ENCODE data around the gene C1GALT1.
A peak's percentile ranks its signal among the peaks of the same experiment; 100 is the strongest.

C1GALT1 gene

GRCh38 chr7:7203813-7204575, 21.6 kb downstream of the C1GALT1 start:
- peaks cover 86% of the 10 kb centered on the region for H3K4me1 Mint-ChIP-seq (ENCODE audit: low read depth)
- no peaks in the 10 kb centered on the region for H3K27me3 Mint-ChIP-seq
- peaks cover 13% of the 10 kb centered on the region for H3K36me3 Mint-ChIP-seq
- H3K27ac Mint-ChIP-seq: peak overlapping the region; percentile 30
- H3K9me3 Mint-ChIP-seq (ENCODE audit: low read depth): peaks cover 3% of the 10 kb centered on the region
- H3K4me3 Mint-ChIP-seq: peak overlapping the region; percentile 46

GRCh38 chr7:7207876-7208275, 25.5 kb downstream of the C1GALT1 start:
- peaks cover 76% of the 10 kb centered on the region for H3K4me1 Mint-ChIP-seq (ENCODE audit: low read depth)
- H3K36me3 Mint-ChIP-seq: peaks cover 30% of the 10 kb centered on the region
- H3K9me3 Mint-ChIP-seq (ENCODE audit: low read depth): peaks cover 3% of the 10 kb centered on the region
- no peak overlapping the region for H3K4me3 Mint-ChIP-seq
- no peaks in the 10 kb centered on the region for H3K27me3 Mint-ChIP-seq
- H3K27ac Mint-ChIP-seq: no peak overlapping the region

- H3K9me3 Mint-ChIP-seq (ENCODE audit: low read depth): peaks cover 3% of the 10 kb centered on the region
- no peak overlapping the region for H3K4me3 Mint-ChIP-seq
- H3K4me1 Mint-ChIP-seq (ENCODE audit: low read depth): peaks cover 69% of the 10 kb centered on the region
These were observed 26.2 kb downstream of the C1GALT1 start for GRCh38 chr7:7208520-7208919.

GRCh38 chr7:7209412-7210050, 27.2 kb downstream of the C1GALT1 start:
- Mint-ChIP-seq H3K36me3 (peaks cover 30% of the 10 kb centered on the region), H3K4me1 (ENCODE audit: low read depth) (peaks cover 65% of the 10 kb centered on the region), H3K27ac (no peak overlapping the region), H3K9me3 (ENCODE audit: low read depth) (peaks cover 3% of the 10 kb centered on the region), H3K4me3 (no peak overlapping the region), H3K27me3 (no peaks in the 10 kb centered on the region)

More at GRCh38 chr7:7208520-7208919, 26.2 kb downstream of the C1GALT1 start:
- Mint-ChIP-seq H3K27ac (no peak overlapping the region), H3K36me3 (peaks cover 30% of the 10 kb centered on the region), H3K27me3 (no peaks in the 10 kb centered on the region)

GRCh38 chr7:7210475-7211237, 28.3 kb downstream of the C1GALT1 start:
- peaks cover 3% of the 10 kb centered on the region for H3K9me3 Mint-ChIP-seq (ENCODE audit: low read depth)

GRCh38 chr7:7212612-7213011, 30.3 kb downstream of the C1GALT1 start:
- H3K27ac Mint-ChIP-seq: no peak overlapping the region
- H3K4me1 Mint-ChIP-seq (ENCODE audit: low read depth): peaks cover 53% of the 10 kb centered on the region
- H3K36me3 Mint-ChIP-seq: peaks cover 31% of the 10 kb centered on the region
- H3K27me3 Mint-ChIP-seq: no peaks in the 10 kb centered on the region
- no peaks in the 10 kb centered on the region for H3K9me3 Mint-ChIP-seq (ENCODE audit: low read depth)
- H3K4me3 Mint-ChIP-seq: no peak overlapping the region

More at GRCh38 chr7:7210475-7211237, 28.3 kb downstream of the C1GALT1 start:
- peaks cover 56% of the 10 kb centered on the region for H3K4me1 Mint-ChIP-seq (ENCODE audit: low read depth)
- H3K36me3 Mint-ChIP-seq: peaks cover 33% of the 10 kb centered on the region
- no peak overlapping the region for H3K4me3 Mint-ChIP-seq
- H3K27ac Mint-ChIP-seq: no peak overlapping the region
- no peaks in the 10 kb centered on the region for H3K27me3 Mint-ChIP-seq

GRCh38 chr7:7214398-7215347, 32.3 kb downstream of the C1GALT1 start:
- Mint-ChIP-seq H3K9me3 (ENCODE audit: low read depth) (no peaks in the 10 kb centered on the region), H3K4me3 (no peak overlapping the region), H3K27ac (no peak overlapping the region), H3K36me3 (peaks cover 32% of the 10 kb centered on the region), H3K4me1 (ENCODE audit: low read depth) (peaks cover 41% of the 10 kb centered on the region), H3K27me3 (no peaks in the 10 kb centered on the region)

GRCh38 chr7:7216279-7216678, 33.9 kb downstream of the C1GALT1 start:
- no peaks in the 10 kb centered on the region for H3K27me3 Mint-ChIP-seq
- H3K4me1 Mint-ChIP-seq (ENCODE audit: low read depth): peaks cover 36% of the 10 kb centered on the region
- H3K9me3 Mint-ChIP-seq (ENCODE audit: low read depth): no peaks in the 10 kb centered on the region
- H3K4me3 Mint-ChIP-seq: no peak overlapping the region
- H3K36me3 Mint-ChIP-seq: peaks cover 27% of the 10 kb centered on the region
- H3K27ac Mint-ChIP-seq: no peak overlapping the region

GRCh38 chr7:7219216-7219615, 36.9 kb downstream of the C1GALT1 start:
- Mint-ChIP-seq H3K4me1 (ENCODE audit: low read depth) (peaks cover 43% of the 10 kb centered on the region), H3K27ac (no peak overlapping the region), H3K4me3 (no peak overlapping the region), H3K27me3 (no peaks in the 10 kb centered on the region), H3K36me3 (peaks cover 22% of the 10 kb centered on the region), H3K9me3 (ENCODE audit: low read depth) (no peaks in the 10 kb centered on the region)

- peaks cover 47% of the 10 kb centered on the region for H3K4me1 Mint-ChIP-seq (ENCODE audit: low read depth)
- no peaks in the 10 kb centered on the region for H3K9me3 Mint-ChIP-seq (ENCODE audit: low read depth)
- H3K27me3 Mint-ChIP-seq: no peaks in the 10 kb centered on the region
- peak overlapping the region; percentile 46 for H3K27ac Mint-ChIP-seq
- H3K36me3 Mint-ChIP-seq: peaks cover 18% of the 10 kb centered on the region
- no peak overlapping the region for H3K4me3 Mint-ChIP-seq
These were observed 38.5 kb downstream of the C1GALT1 start for GRCh38 chr7:7220821-7221220.

GRCh38 chr7:7221599-7222038, 39.3 kb downstream of the C1GALT1 start:
- H3K27me3 Mint-ChIP-seq: no peaks in the 10 kb centered on the region
- H3K4me1 Mint-ChIP-seq (ENCODE audit: low read depth): peaks cover 47% of the 10 kb centered on the region
- H3K36me3 Mint-ChIP-seq: peaks cover 16% of the 10 kb centered on the region
- H3K4me3 Mint-ChIP-seq: no peak overlapping the region
- H3K27ac Mint-ChIP-seq: no peak overlapping the region
- H3K9me3 Mint-ChIP-seq (ENCODE audit: low read depth): no peaks in the 10 kb centered on the region

GRCh38 chr7:7223250-7223649, 40.9 kb downstream of the C1GALT1 start:
- peaks cover 42% of the 10 kb centered on the region for H3K4me1 Mint-ChIP-seq (ENCODE audit: low read depth)
- peak overlapping the region; percentile 34 for H3K27ac Mint-ChIP-seq
- H3K27me3 Mint-ChIP-seq: no peaks in the 10 kb centered on the region
- peaks cover 7% of the 10 kb centered on the region for H3K36me3 Mint-ChIP-seq
- peak overlapping the region; percentile 20 for H3K4me3 Mint-ChIP-seq
- H3K9me3 Mint-ChIP-seq (ENCODE audit: low read depth): no peaks in the 10 kb centered on the region

GRCh38 chr7:7226407-7226806, 44.1 kb downstream of the C1GALT1 start:
- Mint-ChIP-seq H3K27ac (no peak overlapping the region), H3K9me3 (ENCODE audit: low read depth) (peaks cover 12% of the 10 kb centered on the region), H3K36me3 (peaks cover 15% of the 10 kb centered on the region), H3K27me3 (no peaks in the 10 kb centered on the region), H3K4me1 (ENCODE audit: low read depth) (peaks cover 51% of the 10 kb centered on the region), H3K4me3 (no peak overlapping the region)

GRCh38 chr7:7228472-7228871, 46.1 kb downstream of the C1GALT1 start:
- peaks cover 21% of the 10 kb centered on the region for H3K36me3 Mint-ChIP-seq
- no peak overlapping the region for H3K4me3 Mint-ChIP-seq
- no peaks in the 10 kb centered on the region for H3K27me3 Mint-ChIP-seq
- peaks cover 53% of the 10 kb centered on the region for H3K4me1 Mint-ChIP-seq (ENCODE audit: low read depth)
- no peak overlapping the region for H3K27ac Mint-ChIP-seq
- peaks cover 15% of the 10 kb centered on the region for H3K9me3 Mint-ChIP-seq (ENCODE audit: low read depth)
